Islet of Langerhans (tissue), 1 donor: ENCODE measurements around the gene NFKBIB.

Experiments used
- FAIRE-seq: peaks from one replicate; lab custom pipeline; 2011; peaks lifted over from hg19 to GRCh38; lab: Jason Lieb, UNC

Gene NFKBIB

GRCh38 chr19:38904581-38905539 lies 5.1 kb downstream of the NFKBIB start:
- FAIRE-seq: no peak

- FAIRE-seq: no peak
Measured at GRCh38 chr19:38905620-38906019, 5.9 kb downstream of the NFKBIB start.

GRCh38 chr19:38907227-38907626 lies 7.5 kb downstream of the NFKBIB start:
- no peak for FAIRE-seq

GRCh38 chr19:38907670-38908069 lies 7.9 kb downstream of the NFKBIB start:
- no peak for FAIRE-seq

GRCh38 chr19:38908911-38909310 lies 9.1 kb downstream of the NFKBIB start:
- FAIRE-seq: no peak

GRCh38 chr19:38910488-38910887 lies 10.7 kb downstream of the NFKBIB start:
- no peak for FAIRE-seq

- no peak for FAIRE-seq
Measured at GRCh38 chr19:38911388-38912001, 11.7 kb downstream of the NFKBIB start.

GRCh38 chr19:38912600-38913514 lies 13.1 kb downstream of the NFKBIB start:
- FAIRE-seq: no peak

GRCh38 chr19:38913958-38914357 lies 14.2 kb downstream of the NFKBIB start:
- FAIRE-seq: no peak

- FAIRE-seq: no peak
Measured at GRCh38 chr19:38915329-38916321, 15.9 kb downstream of the NFKBIB start.

GRCh38 chr19:38917516-38917915 lies 17.7 kb downstream of the NFKBIB start:
- FAIRE-seq: no peak

GRCh38 chr19:38917921-38918491 lies 18.2 kb downstream of the NFKBIB start:
- no peak for FAIRE-seq

- no peak for FAIRE-seq
Measured at GRCh38 chr19:38918526-38918925, 18.8 kb downstream of the NFKBIB start.

- FAIRE-seq: no peak
Measured at GRCh38 chr19:38919837-38920601, 20.2 kb downstream of the NFKBIB start.

- no peak for FAIRE-seq
Measured at GRCh38 chr19:38920602-38921419, 21.0 kb downstream of the NFKBIB start.

GRCh38 chr19:38921420-38922274 lies 21.9 kb downstream of the NFKBIB start:
- FAIRE-seq: no peak

- no peak for FAIRE-seq
Measured at GRCh38 chr19:38922482-38922881, 22.7 kb downstream of the NFKBIB start.

GRCh38 chr19:38924388-38924787 lies 24.6 kb downstream of the NFKBIB start:
- FAIRE-seq: no peak
